ENCODE measurements around the gene LATS1.

DNA sequence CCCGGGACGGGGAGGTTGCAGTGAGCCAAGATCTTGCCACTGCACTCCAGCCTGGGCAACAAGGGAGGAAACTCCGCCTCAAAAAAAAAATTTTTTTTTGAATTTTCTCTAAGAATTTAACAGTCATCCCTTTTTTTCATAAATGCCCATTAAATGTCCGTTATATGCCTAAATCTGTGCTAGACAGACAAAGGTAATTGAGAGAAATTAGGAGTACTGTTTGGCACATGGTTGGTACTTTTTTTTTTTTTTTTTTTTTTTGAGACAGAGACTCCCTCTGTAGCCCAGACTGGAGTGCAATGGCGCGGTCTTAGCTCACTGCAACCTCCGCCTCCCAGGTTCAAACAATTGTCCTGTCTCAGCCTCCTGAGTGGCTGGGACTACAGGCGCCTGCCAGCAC, 33.3 kb upstream of the LATS1 start:
- TF ChIP-seq, protein P1, sequence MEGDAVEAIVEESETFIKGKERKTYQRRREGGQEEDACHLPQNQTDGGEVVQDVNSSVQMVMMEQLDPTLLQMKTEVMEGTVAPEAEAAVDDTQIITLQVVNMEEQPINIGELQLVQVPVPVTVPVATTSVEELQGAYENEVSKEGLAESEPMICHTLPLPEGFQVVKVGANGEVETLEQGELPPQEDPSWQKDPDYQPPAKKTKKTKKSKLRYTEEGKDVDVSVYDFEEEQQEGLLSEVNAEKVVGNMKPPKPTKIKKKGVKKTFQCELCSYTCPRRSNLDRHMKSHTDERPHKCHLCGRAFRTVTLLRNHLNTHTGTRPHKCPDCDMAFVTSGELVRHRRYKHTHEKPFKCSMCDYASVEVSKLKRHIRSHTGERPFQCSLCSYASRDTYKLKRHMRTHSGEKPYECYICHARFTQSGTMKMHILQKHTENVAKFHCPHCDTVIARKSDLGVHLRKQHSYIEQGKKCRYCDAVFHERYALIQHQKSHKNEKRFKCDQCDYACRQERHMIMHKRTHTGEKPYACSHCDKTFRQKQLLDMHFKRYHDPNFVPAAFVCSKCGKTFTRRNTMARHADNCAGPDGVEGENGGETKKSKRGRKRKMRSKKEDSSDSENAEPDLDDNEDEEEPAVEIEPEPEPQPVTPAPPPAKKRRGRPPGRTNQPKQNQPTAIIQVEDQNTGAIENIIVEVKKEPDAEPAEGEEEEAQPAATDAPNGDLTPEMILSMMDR (IDR thresholded peaks at IDR 0.05) = no peak
- TF ChIP-seq POLR2A (IDR thresholded peaks at IDR 0.05) = no peak

All from testis (tissue), 2 donors.